Inflammatory macrophage treated with lipopolysaccharide for 4 hours (primary cell): ENCODE results near the gene AK5.
A peak's percentile ranks its signal among the peaks of the same experiment; 100 is the strongest.

Source experiments
- DNase-seq: peaks from one replicate; pipeline ENCODE4 v3.0.0-alpha.2; 2020

AK5 gene

DNA sequence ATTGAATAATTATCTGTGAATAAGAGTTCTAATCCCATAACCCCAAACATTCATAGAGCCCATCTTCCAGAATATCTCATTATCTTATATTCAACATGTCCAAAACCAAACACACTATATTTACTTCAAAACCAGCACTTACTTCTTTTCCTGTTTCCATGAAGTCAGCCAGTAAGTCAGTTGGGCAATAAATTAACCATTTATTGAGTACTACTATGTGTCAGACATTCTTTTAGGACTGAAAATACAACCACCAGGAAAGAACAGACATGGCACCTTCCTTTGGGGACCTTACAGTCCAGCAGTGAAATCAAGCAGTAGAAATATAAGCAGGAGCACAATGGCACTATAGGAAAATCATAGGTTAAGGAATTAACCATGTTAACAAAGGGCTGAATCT lies 8.8 kb downstream of the AK5 start:
- DNase-seq = no peak

DNA sequence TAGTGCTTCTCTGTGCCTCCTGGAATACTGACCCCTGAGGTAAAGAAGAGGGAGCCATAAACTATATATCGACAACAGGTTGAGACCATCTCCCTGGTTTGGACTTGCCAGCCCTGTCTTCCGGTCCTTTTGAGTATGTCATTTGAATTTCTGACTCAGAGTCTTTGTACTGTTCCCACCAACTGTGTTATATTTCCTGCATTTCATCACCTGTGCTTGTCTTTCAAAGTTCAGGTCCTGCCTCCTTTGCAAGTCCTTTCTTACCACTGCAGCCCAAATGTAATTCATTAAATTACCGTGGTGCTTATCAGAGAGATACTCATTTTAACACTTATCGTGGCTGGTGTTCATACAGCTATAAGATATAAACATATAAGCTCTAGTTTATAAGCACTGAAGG lies 10.7 kb downstream of the AK5 start:
- no peak for DNase-seq

DNA sequence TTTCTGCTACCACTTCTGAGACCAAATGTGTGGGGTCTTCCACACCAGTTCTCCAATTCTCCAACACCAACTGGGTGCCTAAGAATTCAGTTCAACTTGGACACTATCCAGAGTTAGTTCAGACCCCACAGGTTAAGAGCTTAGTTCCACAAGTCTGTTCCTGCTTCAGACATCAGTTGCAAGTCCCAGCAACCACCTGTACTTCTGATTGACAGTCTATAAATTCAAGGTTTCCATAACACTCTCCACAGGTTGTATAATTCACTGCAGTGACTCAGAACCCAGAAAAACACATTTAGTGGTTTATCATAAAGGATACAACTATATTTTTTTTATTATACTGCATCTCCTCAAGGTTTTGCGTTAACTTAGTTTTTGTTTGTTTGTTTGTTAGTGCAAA lies 18.7 kb downstream of the AK5 start:
- no peak for DNase-seq

DNA sequence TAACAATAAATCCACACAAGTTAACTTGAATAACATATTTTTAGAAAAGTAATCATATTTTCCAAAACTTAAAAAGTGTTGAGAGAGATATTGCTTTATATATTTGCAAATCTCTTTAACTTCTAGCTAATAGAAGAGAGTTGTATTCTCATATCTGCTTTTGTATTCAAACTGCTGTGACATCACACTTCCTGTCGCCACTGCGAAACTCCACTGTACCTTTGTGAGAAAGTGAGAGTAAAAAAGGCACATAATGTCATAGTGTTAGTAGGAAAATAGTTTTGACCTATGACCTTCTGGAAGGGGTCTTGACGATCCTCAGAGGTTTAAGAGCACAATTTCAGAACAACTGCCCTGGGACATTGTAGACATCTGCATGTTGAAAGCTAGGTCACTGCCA lies 21.6 kb downstream of the AK5 start:
- no peak for DNase-seq

DNA sequence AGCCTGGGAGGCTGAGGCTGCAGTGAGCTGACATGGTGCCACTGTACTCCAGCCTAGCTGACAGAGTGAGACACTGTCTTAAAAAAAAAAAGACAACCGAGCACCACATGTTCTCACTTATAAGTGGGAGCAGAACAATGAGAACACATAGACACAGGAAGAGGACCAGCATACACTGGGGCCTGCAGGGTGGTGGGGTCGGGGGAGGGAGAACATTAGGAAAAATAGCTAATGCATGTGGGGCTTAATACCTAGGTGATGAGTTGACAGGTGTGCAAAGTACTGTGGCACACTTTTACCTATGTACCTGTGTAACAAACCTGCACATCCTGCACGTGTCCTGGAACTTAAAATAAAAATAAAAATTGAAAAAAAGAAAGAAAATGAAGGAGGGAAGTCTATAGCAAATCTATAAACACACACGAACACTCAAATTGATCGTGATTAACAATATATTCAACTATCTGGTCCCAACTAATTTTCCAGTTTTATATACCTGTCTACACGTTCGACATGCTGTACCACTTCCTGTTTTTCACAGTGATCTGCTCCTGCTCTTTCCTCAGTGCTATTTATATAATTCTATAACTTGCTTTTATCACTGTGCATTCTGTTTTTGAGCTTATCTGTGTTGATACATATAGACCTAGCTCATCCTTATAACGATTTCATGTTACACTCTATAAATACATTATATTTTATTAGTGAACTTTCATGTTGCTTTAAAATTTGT lies 27.2 kb downstream of the AK5 start:
- DNase-seq = no peak

DNA sequence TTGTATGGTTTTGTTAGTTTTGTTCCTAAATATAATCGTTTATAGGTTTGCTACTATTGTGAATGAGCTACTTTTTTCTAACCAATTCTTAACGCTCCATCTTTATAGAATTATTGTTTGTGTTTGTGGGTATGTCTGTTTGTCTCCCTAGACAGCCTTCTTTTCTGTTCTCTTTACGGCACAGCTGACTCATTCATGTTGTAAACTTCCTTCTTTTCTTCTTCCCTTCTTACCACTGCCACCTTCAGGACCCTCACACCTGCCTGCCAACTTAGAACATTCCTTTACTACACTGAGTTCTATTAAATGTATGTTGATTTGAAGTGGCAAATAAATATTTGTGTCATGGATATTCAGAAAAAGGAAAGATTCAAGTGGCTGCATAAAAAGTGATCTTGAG lies 29.1 kb downstream of the AK5 start:
- no peak for DNase-seq

DNA sequence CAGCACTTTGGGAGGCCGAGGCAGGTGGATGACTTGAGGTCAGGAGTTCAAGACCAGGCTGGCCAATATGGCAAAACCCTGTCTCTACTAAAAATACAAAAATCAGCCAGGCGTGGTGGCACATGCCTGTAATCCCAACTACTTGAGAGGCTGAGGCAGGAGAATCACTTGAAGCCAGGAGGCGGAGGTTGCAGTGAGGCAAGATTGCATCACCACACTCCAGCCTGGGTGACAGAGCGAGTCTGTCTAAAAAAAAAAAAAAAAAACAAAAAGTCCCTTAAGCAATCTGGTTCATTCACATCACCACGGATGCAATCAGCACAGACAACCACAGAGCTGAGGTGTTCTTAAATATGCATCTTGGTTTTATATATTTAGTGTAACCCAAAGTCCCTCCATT lies 30.5 kb downstream of the AK5 start:
- DNase-seq = peak; percentile 68

DNA sequence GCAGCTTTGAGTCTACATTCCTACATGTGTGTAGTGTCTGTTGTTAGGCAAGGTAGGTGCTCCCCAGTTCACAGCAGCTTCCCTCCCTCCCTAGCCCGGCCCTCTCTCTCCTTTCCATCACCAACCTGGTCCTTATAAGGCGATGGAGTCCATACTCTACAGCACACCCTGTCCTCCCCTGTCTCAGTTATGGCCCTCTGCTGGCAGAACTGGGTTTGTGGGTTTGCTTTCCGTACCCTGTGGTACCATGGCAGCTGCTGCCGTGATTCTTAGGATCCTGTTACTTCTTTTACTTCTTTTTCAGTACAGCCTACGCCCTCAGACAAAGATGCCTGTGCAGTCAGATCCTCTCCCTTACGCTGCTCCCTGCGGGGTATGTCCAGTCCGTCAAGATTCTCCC lies 31.7 kb downstream of the AK5 start:
- DNase-seq = peak; percentile 30

DNA sequence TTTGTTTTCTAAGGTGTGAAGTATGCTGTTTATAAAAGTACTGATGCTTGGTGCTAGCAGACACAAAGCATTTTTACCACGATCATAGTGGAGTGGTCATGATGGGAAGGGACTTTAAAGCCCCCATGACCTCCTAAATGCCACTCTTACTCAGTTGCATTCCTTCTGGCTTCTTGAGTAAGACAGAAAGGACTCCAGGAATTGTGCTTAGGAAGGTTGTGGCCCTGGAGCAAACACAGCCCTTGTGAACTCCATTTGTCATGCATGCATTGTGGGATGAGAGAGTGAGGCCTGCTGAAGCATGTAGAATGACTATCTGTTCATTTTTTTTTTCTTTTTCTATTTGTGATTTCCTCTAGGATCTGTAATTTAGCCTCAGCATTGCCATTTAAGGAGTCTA lies 34.2 kb downstream of the AK5 start:
- DNase-seq = no peak

DNA sequence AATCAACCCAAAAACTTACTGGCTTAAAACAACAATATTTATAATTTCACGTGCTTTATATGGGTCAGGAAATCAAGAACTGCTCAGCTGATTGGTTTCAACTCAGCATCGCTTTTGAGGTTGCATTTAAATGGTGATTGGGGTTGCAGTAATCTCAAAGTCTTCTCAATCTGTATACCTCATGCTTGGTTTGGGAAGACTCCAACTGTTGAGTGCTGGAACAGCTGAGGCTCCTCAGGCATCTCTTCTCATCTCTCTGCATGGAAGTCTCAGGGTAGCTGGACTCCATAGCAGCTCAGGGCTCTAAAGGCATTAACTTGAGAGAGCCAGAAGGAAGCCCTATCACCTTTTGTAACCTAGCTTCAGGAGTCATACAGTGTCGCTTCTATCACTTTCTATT lies 35.1 kb downstream of the AK5 start:
- no peak for DNase-seq

DNA sequence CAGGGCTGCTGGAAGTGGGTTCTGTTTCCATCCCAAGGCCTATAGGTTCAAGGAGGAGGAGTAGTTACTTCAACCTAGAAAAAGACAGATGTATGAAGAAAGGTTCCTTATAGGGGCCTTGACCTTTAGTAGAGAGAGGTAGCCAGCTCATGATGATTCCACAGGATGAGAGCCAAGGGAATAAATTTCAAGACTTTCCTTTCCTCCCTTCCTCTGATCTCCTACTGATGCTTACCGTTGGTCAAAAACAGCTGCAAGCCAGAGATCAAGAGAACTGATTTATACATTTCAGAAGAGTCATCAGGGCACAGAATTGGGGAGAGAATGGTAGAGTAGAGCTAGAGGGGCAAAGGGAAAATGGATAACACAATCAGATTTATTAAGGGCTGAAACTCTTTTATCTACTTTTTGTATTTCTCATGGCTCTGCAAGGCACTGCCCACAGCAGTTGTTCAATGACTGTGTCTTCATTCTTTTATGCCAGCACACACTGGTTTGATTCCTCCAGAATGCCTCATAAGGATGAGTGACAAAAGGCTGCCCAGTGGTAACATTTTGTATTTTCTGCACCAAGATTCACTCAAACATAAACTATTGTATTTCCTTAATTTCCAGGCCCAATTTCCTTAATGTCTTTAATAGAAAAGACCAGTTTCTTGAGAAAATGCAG lies 37.4 kb downstream of the AK5 start:
- DNase-seq = no peak

DNA sequence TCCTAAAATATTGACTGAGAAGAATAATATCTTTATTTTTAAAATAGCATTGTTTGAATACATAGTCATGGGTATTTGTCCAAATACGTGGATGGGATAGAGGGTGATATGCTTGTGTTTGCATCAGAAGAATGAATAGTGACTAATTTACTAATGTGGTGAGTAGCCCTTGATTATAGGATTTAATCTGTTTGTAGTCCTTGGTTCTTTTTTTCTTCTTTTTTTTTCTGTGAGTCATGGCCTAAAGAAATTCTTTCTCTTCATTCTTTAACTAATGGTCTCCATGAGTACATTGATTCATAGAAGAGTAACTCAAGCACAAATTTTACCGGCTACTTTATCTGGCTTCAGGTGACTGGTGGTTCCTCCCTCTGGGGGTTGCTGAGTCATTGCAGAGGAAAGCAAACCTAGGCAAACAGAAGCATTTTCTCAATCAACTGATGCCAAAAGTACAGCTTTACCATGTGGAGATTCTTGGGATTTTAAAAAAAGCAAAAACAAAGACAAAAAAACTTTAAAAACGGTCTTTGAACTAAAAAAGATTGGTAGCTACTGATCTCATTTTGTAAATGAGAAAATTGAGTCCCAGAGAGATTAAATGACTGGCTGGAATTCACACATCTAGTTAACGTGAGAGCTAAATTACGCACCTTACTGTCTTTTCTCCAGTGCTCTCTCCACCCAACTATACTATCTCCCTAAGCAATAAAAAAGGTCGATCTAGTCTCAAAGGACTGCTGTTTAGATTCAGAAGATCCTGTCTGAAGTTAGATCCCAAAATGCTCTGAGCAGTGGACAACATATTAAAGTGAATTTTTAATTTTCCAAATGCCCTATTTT lies 40.5 kb downstream of the AK5 start:
- DNase-seq = no peak

DNA sequence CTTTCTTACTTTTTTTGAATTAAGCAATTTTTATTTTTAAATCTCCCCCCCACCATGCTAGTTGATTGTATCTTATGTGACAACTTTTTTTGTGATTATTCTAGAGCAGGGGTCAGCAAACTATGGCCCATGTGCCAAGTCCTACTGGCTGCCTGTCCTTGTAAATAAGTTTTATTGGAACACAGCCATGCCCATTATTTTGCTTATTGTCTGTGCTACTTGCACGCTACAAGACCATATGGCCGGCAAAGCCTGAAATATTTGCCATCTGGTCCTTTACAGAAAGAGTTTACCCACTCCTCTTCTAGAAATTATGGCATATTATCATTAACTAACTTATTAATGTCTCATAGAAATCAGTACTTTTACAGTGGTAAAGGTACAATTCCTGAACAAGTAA lies 51.7 kb downstream of the AK5 start:
- DNase-seq = no peak

DNA sequence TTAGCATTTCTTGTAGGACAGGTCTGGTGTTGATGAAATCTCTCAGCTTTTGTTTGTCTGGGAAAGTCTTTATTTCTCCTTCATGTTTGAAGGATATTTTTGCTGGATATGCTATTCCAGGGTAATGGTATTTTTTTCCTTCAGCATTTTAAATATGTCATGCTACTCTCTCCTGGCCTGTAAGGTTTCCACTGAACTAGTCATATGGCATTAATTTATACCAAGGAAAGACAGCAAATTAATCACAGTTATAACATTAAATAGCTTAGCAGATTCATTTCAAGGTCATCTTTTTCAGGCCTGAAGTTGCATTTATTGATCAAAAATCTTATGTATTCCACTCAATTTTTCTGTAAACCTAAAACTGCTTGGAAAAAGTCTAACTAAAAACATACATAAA lies 54.9 kb downstream of the AK5 start:
- no peak for DNase-seq

DNA sequence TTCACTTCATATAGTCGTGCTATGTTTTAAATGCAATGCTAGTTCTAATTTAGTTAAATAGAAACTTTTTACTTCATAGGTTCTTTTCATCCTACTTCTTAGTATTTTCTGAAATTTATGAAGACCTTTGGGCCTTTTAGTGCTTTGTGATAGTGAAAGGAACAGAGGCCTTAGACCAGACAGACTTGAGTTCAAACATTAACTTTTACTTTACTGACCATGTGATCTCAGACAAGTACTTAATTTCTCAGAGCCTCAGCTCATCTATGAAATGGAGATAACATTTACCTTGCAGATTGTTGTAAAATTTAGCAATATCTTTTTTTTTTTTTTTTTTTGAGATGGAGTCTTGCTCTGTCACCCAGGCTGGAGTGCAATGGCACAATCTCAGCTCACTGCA lies 57.5 kb downstream of the AK5 start:
- DNase-seq = no peak

DNA sequence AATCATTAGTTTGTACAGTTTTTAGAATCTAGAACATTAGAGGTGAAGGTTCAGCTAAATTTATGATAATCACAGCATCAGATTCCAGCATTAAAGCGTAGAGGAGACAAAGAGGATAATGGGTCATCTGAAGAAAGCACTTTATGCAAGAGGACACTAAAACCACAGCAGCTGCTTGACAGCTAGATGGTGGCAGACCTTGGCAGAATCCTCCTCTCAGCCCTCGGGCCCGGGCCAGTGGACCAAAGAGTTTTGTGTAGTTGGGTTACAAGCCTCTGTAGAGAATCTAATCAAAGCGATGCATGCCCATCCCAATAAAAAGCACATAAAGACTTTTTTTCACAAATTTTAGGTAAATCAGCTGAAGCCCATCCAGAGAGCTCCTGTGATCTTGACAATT lies 59.4 kb downstream of the AK5 start:
- DNase-seq = no peak

DNA sequence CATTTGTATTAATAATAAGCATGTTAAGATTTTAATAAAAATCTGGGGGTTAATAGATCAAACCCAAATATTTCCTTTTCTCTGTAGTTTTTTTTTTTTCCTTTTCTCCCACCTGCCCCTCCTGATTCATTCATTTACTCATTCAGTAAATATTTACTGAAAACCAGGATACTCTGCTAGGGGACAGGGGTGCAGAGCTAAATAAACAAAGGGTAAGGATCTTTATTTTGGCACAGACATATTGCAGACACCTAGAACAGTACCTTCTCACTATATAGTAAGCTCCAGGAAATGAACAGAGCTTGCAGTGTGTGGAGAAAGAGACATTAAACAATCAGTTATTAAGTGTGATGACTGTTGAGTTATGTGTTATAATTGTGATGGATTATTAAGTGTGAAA lies 60.9 kb downstream of the AK5 start:
- DNase-seq = no peak

DNA sequence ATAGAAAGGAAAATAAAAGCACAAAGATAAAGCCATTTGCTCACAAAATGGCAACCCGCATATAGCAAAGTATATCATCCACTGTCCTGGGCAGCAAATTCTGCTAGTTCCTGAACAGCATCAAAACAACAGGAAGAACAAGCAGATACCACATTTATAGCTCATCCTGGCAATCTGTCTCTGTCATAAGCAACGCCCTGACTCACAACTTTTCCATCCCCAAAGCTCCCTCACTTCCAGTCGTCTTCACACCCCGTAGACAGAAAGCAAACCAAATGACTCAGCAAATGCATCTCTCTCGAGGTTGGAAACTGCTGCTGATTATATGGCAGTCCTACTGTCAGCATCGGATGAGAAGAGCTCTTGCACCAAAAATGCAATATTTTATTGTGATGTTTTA lies 65.8 kb downstream of the AK5 start:
- DNase-seq = peak; percentile 34

DNA sequence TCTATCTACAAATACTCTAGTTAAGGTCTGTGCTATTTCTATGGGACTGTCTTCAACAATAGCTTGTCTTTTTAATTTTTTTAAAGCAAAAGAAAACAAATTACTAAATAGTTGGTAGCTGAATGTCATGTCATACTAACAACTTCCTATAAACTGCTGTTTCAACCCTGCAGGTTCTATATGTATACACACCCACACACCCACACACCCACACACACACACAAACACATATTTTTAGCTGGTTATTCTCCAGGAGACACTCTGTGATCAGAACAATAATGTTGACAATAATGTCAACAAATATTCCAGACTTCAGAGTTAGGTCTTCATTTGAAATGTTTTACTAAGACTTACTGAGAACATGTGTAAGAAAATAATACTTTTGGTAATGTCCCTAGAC lies 66.7 kb downstream of the AK5 start:
- peak; percentile 18 for DNase-seq

DNA sequence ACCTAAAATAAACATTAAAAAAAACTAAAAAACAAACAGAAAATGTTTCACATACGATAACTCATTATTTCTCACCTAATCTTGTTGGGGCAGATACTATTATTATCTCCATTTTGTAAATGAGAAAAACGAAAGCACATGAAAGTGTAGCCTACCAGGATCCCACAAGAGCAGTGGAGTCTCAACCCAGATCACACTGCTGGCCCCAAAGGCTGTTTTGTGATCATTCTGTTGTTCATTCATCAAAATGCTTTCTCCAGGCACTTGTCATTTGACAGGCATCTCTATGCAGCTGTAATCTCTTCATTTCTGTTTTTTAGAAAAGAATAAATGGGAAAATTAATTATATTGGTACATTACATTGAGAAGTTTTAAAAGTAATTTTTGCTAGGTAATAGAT lies 67.5 kb downstream of the AK5 start:
- no peak for DNase-seq

DNA sequence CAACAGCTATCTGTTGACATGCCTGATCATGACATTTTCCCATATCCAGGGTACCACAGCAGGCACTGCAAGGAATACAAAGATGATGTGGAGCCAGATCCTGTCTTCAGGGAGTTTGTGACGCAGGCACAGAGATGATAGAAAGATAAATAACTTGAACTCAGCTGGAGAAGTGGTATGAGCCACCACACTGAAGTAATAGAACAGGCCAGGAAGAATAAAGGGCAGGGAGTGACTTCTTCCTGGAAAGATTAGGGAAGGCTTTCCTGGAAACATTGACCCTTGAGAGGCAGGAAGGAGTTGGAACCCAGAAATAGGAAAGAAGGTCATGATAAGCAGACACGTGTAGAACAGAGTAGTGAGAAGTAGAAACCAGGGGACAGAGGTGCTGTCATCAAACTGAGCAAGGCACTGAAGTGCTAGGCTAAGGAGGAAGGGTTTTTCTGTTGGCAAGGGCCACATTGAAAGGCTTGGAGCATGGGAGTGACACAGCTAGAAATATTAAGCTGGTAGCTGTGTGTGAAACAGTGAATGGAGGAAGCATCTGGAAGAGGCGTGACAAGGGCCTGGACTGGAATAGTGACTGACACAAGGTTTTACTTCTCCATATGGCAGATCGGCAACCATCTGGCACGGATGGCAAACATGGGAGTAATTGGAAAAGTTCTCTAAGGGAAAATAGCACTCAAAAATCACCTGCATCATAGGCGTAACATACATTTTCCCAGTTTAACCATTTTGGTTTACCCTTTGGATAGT lies 68.4 kb downstream of the AK5 start:
- peak; percentile 38 for DNase-seq

DNA sequence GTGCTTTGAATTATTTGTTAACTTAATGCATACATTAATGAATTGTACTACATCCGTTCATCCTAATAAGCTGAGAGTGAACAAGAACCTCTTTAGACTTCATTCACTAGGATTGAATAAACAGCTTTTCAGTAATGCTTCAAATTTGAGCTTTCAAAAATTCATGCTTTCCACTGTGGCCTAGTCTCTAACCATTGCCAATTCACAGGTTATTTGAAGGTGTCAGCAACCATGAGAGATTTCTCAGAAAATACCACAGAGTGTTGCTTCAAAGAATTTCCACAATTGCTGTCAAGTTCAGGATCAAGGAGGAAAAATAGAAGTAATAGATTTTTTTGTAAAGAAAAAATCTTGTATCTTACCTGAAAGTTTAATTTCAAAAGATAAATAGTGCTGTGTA lies 72.7 kb downstream of the AK5 start:
- no peak for DNase-seq

DNA sequence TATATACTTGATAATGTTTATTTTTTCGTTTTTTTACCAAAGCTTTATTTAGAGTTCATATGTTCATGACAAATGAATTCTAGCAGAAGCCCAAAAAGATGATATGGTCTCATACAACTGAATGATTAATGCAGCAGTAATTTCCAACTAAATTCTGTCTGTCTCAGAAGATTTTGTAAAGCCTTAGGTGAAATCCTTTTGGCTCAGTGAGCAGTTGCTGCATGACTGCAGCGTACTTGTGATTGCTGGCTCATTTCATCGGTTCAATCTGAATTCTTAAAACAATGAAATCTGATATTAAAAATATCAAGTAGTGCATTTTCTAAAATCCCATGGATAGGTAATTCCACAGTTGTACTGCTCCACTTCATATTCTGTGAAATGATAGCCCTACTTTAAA lies 73.2 kb downstream of the AK5 start:
- DNase-seq = no peak
